ENCODE measurements around the gene HCFC1.
"Not testable (repeated sequence)": the region's sequence is repeated elsewhere in the genome, so short reads cannot be mapped to it uniquely, and the experiment has no call there.

HCFC1 gene

GRCh38 chrX:154010330-154011087, 38.9 kb upstream of the HCFC1 start:
- DNase-seq (ENCODE audit: low read depth in 1 of 2, low spot score in 1 of 2) = no peak

DNA sequence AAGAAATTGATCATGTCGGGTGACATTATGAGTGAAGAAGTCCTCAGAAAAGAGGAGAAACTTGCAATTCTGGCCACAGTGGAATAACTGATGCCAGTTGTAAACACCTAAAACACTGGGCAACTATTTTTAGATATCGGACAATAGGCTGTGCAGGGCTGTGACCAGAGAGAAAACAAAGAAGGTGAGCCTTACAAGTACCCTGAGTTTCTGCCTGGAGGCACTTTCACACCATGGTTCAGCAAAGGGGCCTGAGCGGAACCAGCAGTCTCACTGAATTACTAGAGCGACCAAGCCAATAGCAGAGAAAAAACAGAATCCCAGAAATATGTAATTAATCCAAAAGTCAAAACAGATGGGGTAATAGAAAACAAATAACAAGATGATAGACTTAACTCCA, 36.9 kb upstream of the HCFC1 start:
- no peak for DNase-seq (ENCODE audit: low read depth in 1 of 2, low spot score in 1 of 2)

DNA sequence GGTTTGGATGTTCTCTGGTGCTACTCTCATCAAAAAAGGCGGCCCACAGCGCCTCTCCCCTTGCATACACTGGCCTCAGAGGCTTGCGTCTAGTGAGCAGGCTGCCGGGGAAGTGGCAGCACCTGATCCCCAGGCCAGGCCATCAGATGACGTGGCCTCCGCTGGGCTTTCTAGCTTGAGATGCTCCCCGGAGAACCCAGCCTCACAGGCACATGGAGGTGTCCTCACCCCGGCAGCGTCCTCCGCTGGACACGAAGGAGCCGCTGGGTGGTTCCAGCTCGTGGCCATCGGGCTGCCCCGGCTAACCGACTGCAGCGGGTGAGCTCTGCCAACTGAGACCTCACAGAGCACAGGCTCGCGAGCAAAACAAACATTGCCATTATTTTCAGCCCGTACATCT, 35.3 kb upstream of the HCFC1 start:
- DNase-seq (ENCODE audit: low read depth in 1 of 2, low spot score in 1 of 2) = no peak

DNA sequence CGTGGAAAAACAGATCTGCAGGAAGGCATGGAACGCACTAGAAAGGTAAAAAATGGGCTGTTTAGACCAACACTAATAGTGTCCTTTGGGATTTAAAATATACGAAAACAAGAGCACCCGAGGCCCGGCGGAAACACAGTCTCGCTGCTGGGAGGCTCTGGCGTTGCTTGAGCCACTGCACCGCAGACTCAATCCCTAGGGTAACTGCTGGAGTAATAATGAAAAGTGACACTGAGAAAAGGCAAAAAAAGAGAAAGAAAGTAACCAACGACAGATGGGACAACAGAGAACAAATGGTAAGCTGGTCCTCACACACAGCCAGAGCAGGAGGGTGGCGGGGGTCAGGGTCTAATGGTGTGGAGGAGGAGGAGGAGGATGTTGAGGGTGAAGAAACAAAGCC, 32.7 kb upstream of the HCFC1 start:
- DNase-seq (ENCODE audit: low read depth in 1 of 2, low spot score in 1 of 2) = no peak

- DNase-seq (ENCODE audit: low read depth in 1 of 2, low spot score in 1 of 2) = no peak
Measured at GRCh38 chrX:154002215-154002719, 30.6 kb upstream of the HCFC1 start.

GRCh38 chrX:154000051-154000450, 28.4 kb upstream of the HCFC1 start:
- no peak for DNase-seq (ENCODE audit: low read depth in 1 of 2, low spot score in 1 of 2)

GRCh38 chrX:153999359-154000037, 27.9 kb upstream of the HCFC1 start:
- no peak for DNase-seq (ENCODE audit: low read depth in 1 of 2, low spot score in 1 of 2)

- no peak for DNase-seq (ENCODE audit: low read depth in 1 of 2, low spot score in 1 of 2)
Measured at GRCh38 chrX:153995504-153995903, 23.9 kb upstream of the HCFC1 start.

DNA sequence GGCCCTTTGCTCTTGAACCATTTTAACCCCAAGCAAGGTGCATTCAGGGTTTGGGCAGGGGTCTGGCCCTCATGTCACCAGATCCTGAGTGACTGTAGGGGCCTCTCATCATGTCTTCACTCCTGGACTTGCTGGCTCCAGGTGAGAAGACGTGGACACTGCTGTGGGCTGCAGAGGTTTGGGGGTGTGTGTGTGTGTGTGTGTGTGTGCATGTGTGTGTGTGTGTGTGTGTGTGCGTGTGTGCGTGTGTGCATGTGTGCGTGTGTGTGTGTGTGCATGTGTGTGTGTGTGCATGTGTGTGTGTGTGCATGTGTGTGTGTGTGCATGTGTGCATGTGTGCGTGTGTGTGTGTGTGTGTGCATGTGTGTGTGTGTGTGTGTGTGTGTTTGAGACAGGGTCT, 22.8 kb upstream of the HCFC1 start:
- DNase-seq (ENCODE audit: low read depth in 1 of 2, low spot score in 1 of 2) = not testable (repeated sequence)

GRCh38 chrX:153993978-153994377, 22.4 kb upstream of the HCFC1 start:
- no peak for DNase-seq (ENCODE audit: low read depth in 1 of 2, low spot score in 1 of 2)

DNA sequence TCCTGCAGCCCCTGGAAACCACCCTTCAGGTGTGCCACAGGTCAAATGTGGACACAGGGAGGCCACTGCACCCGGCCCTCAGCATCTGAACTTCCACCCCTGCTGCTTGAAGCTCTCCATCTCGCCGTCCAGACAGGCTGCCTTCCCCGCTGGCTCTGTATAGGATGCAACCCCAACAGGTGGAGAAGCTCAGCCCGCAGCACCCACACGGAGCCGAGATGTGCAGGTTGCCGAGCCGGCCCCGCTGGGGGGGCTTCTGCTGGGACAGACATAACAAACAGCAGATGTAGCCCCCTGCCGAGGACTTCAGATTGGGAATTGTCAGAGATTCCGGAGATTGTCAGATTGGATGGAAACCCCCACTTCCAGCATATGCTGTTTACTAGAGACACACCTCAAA, 21.5 kb upstream of the HCFC1 start:
- DNase-seq (ENCODE audit: low read depth in 1 of 2, low spot score in 1 of 2) = no peak

- no peak for DNase-seq (ENCODE audit: low read depth in 1 of 2, low spot score in 1 of 2)
Measured at GRCh38 chrX:153992180-153992579, 20.6 kb upstream of the HCFC1 start.

DNA sequence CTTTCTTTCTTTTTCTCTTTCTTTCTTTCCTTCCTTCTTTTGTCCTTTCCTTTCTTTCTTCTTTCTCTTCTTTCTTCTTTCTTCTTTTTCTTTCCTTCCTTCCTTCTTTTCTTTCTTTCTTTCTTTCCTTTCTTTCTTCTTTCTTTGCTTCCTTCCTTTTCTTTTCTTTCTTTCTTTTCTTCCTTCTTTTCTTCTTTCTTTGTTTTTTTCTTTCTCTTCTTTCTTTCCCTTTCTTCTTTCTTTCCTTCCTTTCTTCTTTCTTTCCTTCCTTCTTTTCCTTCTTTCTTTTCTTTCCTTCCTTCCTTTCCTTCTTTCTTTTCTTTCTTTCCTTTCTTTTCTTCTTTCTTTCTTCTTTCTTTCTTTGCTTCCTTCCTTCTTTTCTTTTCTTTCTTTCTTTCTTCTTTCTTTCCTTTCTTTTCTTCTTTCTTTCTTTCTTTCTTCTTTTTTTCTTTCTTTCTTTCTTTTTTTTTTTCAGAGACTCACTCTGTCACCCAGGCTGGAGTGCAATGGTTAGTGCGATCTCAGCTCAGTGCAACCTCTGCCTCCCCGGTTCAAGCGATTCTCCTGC, 19.5 kb upstream of the HCFC1 start:
- no peak for DNase-seq (ENCODE audit: low read depth in 1 of 2, low spot score in 1 of 2)

GRCh38 chrX:153989973-153990655, 18.5 kb upstream of the HCFC1 start:
- DNase-seq (ENCODE audit: low read depth in 1 of 2, low spot score in 1 of 2) = no peak

GRCh38 chrX:153988493-153988892, 16.9 kb upstream of the HCFC1 start:
- DNase-seq (ENCODE audit: low read depth in 1 of 2, low spot score in 1 of 2) = no peak

GRCh38 chrX:153984351-153985178, 12.9 kb upstream of the HCFC1 start:
- DNase-seq (ENCODE audit: low read depth in 1 of 2, low spot score in 1 of 2) = no peak

DNA sequence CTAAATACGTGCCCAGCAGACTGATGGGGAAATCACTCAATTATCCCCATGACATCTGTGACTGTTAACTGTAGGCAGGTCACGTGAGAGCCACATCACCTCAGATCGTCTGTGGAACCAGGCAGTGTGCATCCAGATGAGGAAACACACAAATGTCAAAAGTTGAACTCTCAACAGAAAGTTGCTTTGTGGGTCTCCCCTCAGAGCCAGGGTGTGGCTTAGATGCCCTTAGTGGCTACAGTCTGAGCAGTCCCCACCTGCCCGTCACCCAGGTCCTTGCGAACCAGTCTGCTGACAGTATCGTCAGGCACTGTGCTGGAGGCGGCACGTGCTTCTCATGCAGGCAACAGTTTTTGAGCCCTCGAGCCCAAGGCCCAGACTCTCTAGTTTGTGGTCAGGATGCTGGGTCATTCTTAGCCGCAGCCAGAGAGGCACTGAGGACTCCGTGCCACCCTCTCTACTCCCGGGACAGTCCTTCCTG, 11.7 kb upstream of the HCFC1 start:
- DNase-seq (ENCODE audit: low read depth in 1 of 2, low spot score in 1 of 2) = no peak

DNA sequence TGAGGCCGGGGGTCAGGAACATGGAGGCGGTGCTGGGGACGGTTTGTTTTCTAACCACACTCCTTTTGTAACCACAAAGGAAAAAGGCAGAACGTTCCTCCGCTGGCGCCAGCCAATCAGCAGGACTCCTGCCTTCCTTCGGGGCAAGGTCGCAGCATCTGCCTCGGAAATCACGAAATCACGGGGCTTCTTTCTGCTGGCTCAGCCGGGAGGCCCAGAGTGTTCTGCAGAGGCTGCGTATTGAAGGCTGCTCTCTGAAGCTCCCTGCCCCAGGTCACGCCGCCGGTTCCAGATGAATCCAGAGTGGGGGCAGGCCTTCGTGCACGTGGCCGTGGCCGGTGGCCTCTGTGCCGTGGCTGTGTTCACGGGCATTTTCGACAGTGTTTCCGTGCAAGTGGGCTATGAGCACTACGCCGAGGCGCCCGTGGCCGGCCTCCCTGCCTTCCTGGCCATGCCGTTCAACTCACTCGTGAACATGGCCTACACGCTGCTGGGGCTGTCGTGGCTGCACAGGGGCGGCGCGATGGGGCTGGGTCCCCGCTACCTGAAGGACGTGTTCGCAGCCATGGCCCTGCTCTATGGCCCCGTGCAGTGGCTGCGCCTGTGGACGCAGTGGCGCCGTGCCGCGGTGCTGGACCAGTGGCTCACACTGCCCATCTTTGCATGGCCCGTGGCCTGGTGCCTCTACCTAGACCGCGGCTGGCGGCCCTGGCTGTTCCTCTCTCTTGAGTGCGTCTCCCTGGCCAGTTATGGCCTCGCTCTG, 10.3 kb upstream of the HCFC1 start:
- no peak for DNase-seq (ENCODE audit: low read depth in 1 of 2, low spot score in 1 of 2)

GRCh38 chrX:153981231-153981630, 9.6 kb upstream of the HCFC1 start:
- no peak for DNase-seq (ENCODE audit: low read depth in 1 of 2, low spot score in 1 of 2)

GRCh38 chrX:153980394-153980793, 8.8 kb upstream of the HCFC1 start:
- DNase-seq (ENCODE audit: low read depth in 1 of 2, low spot score in 1 of 2) = not testable (repeated sequence)
